Sigmoid colon (tissue), 4 donors: ENCODE results near the gene DUSP19.

Experiments
- CTCF ChIP-seq, 4 experiments: fragments of 450-650 bp in 3 of 4; fragments of 200-600 bp in 1 of 4; IDR thresholded peaks; one replicate each; pipeline ENCODE4 v1.5.1; 2016 to 2019; ENCODE audit warnings: antibody characterized with exemption in 4 of 4, mild to moderate bottlenecking in 3 of 4, moderate library complexity in 2 of 4
- POLR2A ChIP-seq, 2 donors: fragments of 450-650 bp; IDR thresholded peaks; one replicate each; pipeline ENCODE4 v1.6.1; 2016; ENCODE audit warnings: antibody characterized with exemption in 2 of 2, mild to moderate bottlenecking in 2 of 2, moderate library complexity in 2 of 2
- POLR2AphosphoS5 ChIP-seq, 4 donors: sonication (generic); formaldehyde crosslinking; IDR thresholded peaks; one replicate each; pipeline ENCODE4 v1.6.1; 2017; ENCODE audit warnings: antibody characterized with exemption in 4 of 4

- TF ChIP-seq CTCF (IDR thresholded peaks at IDR 0.05) (no peak), POLR2A (IDR thresholded peaks at IDR 0.05) (no peak), POLR2AphosphoS5 (IDR thresholded peaks at IDR 0.05) (no peak)
Observed at GRCh38 chr2:183091954-183092345, 13.4 kb downstream of the DUSP19 start.
